Measurements from ENCODE around the gene RALGAPA2. TPM values are rescaled to one million over a fixed set of nuclear protein-coding genes. Genes with fewer than 3 reads are reported as not detected.
A peak's percentile ranks its signal among the peaks of the same experiment; 100 is the strongest.

Gene RALGAPA2
- total RNA-seq, 4 donors from 2014 or later, result 89.7 to 126 (median 97.8) TPM

- Histone ChIP-seq H3K36me3 (peaks cover 11 to 13% of the 10 kb centered on the region in 2 donors), H3K27me3 (no peaks in the 10 kb centered on the region), H3K4me1 (peaks cover 0 to 12% of the 10 kb centered on the region in 2 donors), H3K27ac (no peak overlapping the region), H3K9me3 (no peaks in the 10 kb centered on the region), H3K4me3 (replicated peaks in 1 of 3) (no peak overlapping the region)
- TF ChIP-seq, protein P1, sequence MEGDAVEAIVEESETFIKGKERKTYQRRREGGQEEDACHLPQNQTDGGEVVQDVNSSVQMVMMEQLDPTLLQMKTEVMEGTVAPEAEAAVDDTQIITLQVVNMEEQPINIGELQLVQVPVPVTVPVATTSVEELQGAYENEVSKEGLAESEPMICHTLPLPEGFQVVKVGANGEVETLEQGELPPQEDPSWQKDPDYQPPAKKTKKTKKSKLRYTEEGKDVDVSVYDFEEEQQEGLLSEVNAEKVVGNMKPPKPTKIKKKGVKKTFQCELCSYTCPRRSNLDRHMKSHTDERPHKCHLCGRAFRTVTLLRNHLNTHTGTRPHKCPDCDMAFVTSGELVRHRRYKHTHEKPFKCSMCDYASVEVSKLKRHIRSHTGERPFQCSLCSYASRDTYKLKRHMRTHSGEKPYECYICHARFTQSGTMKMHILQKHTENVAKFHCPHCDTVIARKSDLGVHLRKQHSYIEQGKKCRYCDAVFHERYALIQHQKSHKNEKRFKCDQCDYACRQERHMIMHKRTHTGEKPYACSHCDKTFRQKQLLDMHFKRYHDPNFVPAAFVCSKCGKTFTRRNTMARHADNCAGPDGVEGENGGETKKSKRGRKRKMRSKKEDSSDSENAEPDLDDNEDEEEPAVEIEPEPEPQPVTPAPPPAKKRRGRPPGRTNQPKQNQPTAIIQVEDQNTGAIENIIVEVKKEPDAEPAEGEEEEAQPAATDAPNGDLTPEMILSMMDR (IDR thresholded peaks at IDR 0.05), result peak in 4 of 6 experiments; percentile 25 to 43 (median 32)
- TF ChIP-seq POLR2A (IDR thresholded peaks at IDR 0.05), result no peak
- DNase-seq, result no peak
- intact Hi-C loops (cut with DNase I), result no loop called here
- 73 to 76% methylated on average over 9 of the region's 9 CpGs for WGBS, 2 donors
These were observed 118.8 kb downstream of the RALGAPA2 start for GRCh38 chr20:20593447-20594170.

- TF ChIP-seq, protein P1 (IDR thresholded peaks at IDR 0.05), result no peak
- TF ChIP-seq POLR2A (IDR thresholded peaks at IDR 0.05), result no peak
- Histone ChIP-seq H3K4me1 (no peaks in the 10 kb centered on the region), H3K36me3 (peaks cover 40 to 45% of the 10 kb centered on the region in 2 donors), H3K4me3 (replicated peaks in 1 of 3) (no peak overlapping the region), H3K9me3 (no peaks in the 10 kb centered on the region), H3K27ac (no peak overlapping the region), H3K27me3 (no peaks in the 10 kb centered on the region)
- DNase-seq, result no peak
- intact Hi-C loops (cut with DNase I), result no loop called here
- WGBS, 2 donors, result 96 to 100% methylated on average over 1 of the region's 1 CpG
These were observed 127.3 kb downstream of the RALGAPA2 start for GRCh38 chr20:20585146-20585545.

DNA sequence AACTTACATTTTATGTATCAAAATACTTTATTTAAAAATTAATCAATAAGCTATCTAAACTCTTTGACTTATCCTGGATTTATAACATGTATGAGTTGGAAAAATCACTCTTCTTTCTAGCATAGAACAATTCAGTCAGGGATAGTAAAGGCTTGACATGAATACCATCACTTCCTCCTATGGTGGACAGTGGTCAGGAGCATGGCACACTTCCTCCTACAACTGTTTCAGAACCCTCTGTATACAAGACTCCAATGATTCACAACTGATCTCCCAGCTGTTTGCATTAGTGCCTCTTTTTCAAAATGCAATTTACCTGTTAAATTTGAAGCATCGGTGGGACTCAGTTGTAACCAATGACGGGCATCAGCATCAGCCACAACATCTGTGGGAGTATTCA, 129.7 kb downstream of the RALGAPA2 start:
- Histone ChIP-seq H3K4me1 (no peaks in the 10 kb centered on the region), H3K4me3 (replicated peaks in 1 of 3) (no peak overlapping the region), H3K27ac (no peak overlapping the region), H3K27me3 (no peaks in the 10 kb centered on the region), H3K9me3 (no peaks in the 10 kb centered on the region), H3K36me3 (peaks cover 36 to 40% of the 10 kb centered on the region in 2 donors)
- intact Hi-C loops (cut with DNase I), result no loop called here
- WGBS, 2 donors, result 96 to 100% methylated on average over 2 of the region's 2 CpGs
- TF ChIP-seq POLR2A (IDR thresholded peaks at IDR 0.05), result no peak
- TF ChIP-seq, protein P1 (IDR thresholded peaks at IDR 0.05), result no peak
- DNase-seq, result no peak

DNA sequence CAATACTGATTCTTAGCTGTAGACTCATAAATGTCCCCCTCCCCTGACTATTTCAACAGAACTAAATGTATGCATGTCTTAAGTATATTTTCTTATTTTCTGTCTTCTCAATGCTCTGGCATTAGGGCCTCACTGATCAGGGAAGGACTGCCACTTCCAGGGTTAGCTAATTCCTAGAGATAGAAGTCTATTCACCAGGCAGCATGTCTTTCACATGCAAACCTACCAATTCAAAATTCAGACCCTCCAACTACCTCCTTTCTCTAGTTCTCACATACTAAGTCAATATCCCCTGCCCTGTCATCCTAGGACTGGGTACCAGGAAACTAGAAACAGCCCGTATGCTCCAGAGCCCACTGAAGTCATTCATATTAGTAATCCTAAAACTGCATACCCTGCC, 132.3 kb downstream of the RALGAPA2 start:
- no peak overlapping the region for H3K4me3 ChIP-seq (replicated peaks in 1 of 3)
- H3K27me3 ChIP-seq, result no peaks in the 10 kb centered on the region
- DNase-seq, result no peak
- no peaks in the 10 kb centered on the region for H3K9me3 ChIP-seq
- H3K27ac ChIP-seq, result no peak overlapping the region
- 92 to 96% methylated on average over 1 of the region's 1 CpG for WGBS, 2 donors
- no peak for TF ChIP-seq POLR2A (IDR thresholded peaks at IDR 0.05)
- TF ChIP-seq, protein P1 (IDR thresholded peaks at IDR 0.05), result no peak
- H3K4me1 ChIP-seq, result no peaks in the 10 kb centered on the region
- intact Hi-C loops (cut with DNase I), result no loop called here
- H3K36me3 ChIP-seq, result peaks cover 36 to 37% of the 10 kb centered on the region in 2 donors

DNA sequence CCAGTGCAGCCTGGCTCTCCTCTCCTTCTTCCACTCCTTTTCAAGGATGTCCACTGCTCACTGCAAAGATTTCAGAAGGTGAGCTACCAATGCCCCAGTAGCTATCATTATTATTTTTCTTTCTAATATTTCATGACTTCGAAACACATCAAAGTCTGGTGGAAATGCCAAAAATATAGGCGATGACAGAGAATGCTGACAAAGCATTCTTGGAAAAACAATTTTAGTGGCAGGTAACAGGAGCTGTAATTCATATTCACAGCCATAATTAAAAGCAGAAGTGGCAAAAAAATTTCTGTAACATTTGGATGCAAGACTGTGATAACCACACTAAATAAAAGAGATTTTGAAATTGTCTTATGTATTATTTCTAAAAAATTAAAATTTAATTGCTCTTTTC, 133.6 kb downstream of the RALGAPA2 start:
- intact Hi-C loops (cut with DNase I), result no loop called here
- no peak for TF ChIP-seq POLR2A (IDR thresholded peaks at IDR 0.05)
- TF ChIP-seq, protein P1 (IDR thresholded peaks at IDR 0.05), result no peak
- Histone ChIP-seq H3K4me3 (replicated peaks in 1 of 3) (no peak overlapping the region), H3K27ac (no peak overlapping the region), H3K9me3 (no peaks in the 10 kb centered on the region), H3K36me3 (peaks cover 25 to 36% of the 10 kb centered on the region in 2 donors), H3K27me3 (no peaks in the 10 kb centered on the region), H3K4me1 (no peaks in the 10 kb centered on the region)
- no peak for DNase-seq
- WGBS, 2 donors, result 90 to 93% methylated on average over 2 of the region's 2 CpGs

Measured in thyroid gland (tissue), 4 donors.